Activated CD4-positive, alpha-beta T cell treated with anti-CD3 and anti-CD28 coated beads, Interleukin-2, amount 10 ng/mL, durations not matched to agents 24 days and 14 days (primary cell): ENCODE data around the gene LY6G6C. TPM values are rescaled to one million over a fixed set of nuclear protein-coding genes. Genes with fewer than 3 reads are reported as not detected.
"Not testable (repeated sequence)": the region's sequence is repeated elsewhere in the genome, so short reads cannot be mapped to it uniquely, and the experiment has no call there.

ENCODE experiments used
- DNase-seq: peaks from one replicate; pipeline ENCODE4 v3.0.0; 2022
- H3K27ac Mint-ChIP-seq: one replicate; pipeline ENCODE4 v1.8.0; 2022; ENCODE audit warnings: mild to moderate bottlenecking, mixed read lengths
- H3K27me3 Mint-ChIP-seq: one replicate; pipeline ENCODE4 v1.8.0; 2022; ENCODE audit warnings: mixed read lengths
- H3K36me3 Mint-ChIP-seq: one replicate; pipeline ENCODE4 v1.8.0; 2022; ENCODE audit warnings: low read depth, mild to moderate bottlenecking, mixed read lengths
- H3K4me1 Mint-ChIP-seq: one replicate; pipeline ENCODE4 v1.8.0; 2021; ENCODE audit warnings: mixed read lengths
- H3K4me3 Mint-ChIP-seq: one replicate; pipeline ENCODE4 v1.8.0; 2022; ENCODE audit warnings: mild to moderate bottlenecking, moderate library complexity, mixed read lengths
- H3K9me3 Mint-ChIP-seq: one replicate; pipeline ENCODE4 v1.8.0; 2021; ENCODE audit warnings: mixed read lengths
- intact Hi-C: fragments of 100-400 bp; cut with micrococcal nuclease; formaldehyde crosslinking; loops from one replicate; pipeline ENCODE4 v1.15.1; 2023
- total RNA-seq: library from RNA; stranded (reverse); gene quantifications from 2 replicates; pipeline ENCODE4 v1.2.3, GENCODE V29; 2022

LY6G6C gene
- total RNA-seq, 1 donor from 2014 or later: not detected

DNA sequence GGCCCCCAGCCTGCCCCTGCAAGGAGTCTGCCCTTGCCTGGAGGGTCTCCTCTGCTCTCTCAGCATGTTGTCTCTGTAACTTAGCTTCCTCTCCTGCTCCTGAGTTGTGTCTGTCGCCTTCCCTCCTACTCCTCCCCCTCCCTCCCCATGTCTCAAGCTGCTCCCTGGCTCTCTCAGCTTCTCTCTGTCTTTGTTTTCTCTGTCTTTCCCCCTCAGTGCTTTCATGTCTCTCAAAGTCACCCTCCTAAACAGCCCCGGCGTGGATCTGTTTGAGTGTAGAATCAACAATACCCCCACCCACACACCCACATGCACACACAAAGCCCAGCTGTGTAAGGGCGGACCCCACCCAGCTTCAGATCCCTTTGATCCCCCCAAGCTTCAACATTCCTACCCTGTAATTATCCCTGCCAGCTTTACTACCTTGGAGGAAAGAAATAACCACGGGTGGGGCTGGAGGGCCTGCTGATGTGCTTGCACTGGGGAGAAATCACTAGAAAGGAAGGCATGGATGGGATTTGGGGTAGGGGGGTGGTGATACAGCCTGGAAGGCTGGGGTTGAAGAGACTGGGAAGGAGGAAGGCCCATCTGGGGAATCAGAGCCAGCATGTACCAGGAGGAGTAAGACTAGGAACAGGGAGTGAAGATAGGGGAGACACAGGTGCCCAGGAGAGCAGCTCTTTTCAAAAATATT lies 7.4 kb downstream of the LY6G6C start:
- peaks cover 14% of the 10 kb centered on the region for H3K4me1 Mint-ChIP-seq
- H3K27ac Mint-ChIP-seq: no peak overlapping the region
- no peaks in the 10 kb centered on the region for H3K9me3 Mint-ChIP-seq
- no peak for DNase-seq
- H3K36me3 Mint-ChIP-seq: no peaks in the 10 kb centered on the region
- no peak overlapping the region for H3K4me3 Mint-ChIP-seq
- H3K27me3 Mint-ChIP-seq: peaks cover 11% of the 10 kb centered on the region
- intact Hi-C loops: no loop called here

DNA sequence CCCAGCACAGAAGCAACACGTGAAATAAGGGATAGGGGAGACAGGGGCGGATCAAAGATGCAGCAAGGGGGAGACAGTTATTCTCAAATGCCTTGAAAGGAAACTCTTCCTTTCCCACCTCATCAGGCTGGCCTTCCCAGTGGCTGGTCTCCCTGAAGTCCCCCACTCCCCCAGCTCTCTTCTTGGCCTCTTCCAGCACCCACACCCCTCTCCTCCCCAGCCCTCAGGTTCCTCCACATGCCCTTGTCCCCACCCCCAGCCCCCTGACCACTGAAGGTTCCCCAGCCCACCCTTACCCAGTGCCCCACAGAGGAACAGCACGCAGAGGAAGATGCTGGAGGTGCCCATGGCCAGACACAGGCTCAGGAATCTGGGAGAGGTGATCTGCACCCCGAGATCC lies 8.1 kb downstream of the LY6G6C start:
- DNase-seq: no peak
- peaks cover 11% of the 10 kb centered on the region for H3K27me3 Mint-ChIP-seq
- no peaks in the 10 kb centered on the region for H3K36me3 Mint-ChIP-seq
- H3K4me1 Mint-ChIP-seq: peaks cover 14% of the 10 kb centered on the region
- no peak overlapping the region for H3K4me3 Mint-ChIP-seq
- no peak overlapping the region for H3K27ac Mint-ChIP-seq
- H3K9me3 Mint-ChIP-seq: no peaks in the 10 kb centered on the region
- intact Hi-C loops: no loop called here

DNA sequence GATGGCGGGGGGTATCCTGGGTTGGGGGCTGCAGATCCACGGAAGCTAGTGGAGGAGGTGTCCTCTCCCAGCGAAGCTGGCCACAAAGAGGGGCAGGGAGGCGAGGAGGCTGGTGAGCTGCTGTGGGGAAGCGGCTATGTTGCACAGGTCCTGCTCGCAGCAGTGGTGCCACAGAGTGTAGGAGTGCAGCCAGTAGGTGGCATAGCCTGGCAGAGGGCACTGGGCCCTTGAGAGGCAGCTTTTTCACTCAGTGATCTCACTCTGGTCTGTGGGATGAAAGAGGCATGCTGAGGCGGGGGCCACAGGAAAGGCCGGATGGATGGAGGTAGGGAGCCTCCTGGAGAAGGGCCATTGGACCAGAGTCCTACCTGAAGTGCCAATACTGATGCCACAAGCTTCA lies 9.2 kb downstream of the LY6G6C start:
- peaks cover 11% of the 10 kb centered on the region for H3K27me3 Mint-ChIP-seq
- H3K4me3 Mint-ChIP-seq: no peak overlapping the region
- H3K27ac Mint-ChIP-seq: no peak overlapping the region
- no peaks in the 10 kb centered on the region for H3K36me3 Mint-ChIP-seq
- intact Hi-C loops: no loop called here
- H3K9me3 Mint-ChIP-seq: no peaks in the 10 kb centered on the region
- DNase-seq: no peak
- H3K4me1 Mint-ChIP-seq: peaks cover 14% of the 10 kb centered on the region

DNA sequence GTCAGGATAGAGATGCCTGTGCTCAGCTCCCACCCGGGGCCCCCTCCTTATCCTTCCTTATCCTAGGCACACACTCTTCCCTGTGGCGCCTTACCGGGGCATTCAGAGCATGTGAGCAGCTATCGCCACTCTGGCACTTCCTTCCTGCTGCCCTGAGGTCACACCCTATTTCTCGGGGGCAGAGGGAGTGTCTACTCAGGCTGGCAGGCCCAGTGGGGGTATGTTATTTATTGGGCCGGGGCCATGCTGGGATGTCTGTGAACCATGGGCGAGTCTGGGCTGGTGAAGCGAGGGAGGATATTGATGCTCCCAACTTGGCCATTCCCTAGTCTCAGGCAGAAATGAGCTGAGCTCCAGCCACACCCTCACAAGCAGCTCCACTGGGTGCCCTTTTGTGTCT lies 10.3 kb downstream of the LY6G6C start:
- intact Hi-C loops: no loop called here
- no peaks in the 10 kb centered on the region for H3K36me3 Mint-ChIP-seq

DNA sequence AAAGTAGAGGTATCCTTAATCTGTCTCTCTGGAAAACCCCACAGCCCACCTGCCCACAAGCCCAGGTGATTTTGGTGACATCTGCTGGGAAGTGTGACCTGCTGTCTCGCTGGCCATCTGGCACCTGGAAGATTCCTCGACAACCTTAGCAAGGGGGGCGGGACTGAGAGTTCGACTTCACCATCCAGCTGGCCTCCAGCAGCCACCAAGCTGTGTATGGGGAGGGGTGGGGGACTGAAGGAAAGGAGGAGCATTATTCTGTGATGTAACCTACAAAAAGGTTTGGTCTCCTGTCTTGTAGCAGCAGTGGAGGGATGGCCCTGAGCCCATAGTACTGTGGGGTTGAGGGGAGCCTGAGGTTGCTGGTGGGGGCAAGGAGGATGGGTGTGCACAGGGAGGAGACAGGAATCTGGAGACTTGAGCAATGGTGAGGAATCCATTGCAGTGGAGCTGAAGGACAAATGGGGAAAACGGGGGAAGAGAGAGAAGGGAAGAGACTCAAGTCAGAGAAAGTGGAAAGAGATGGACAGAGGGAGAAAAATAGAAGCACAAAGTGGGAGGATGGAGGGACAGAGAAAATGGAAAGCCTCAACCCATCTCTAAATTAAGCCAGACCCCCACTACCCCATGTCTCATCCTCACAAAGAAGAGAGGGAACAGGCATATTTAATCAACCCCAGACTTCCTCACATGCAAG lies 10.9 kb downstream of the LY6G6C start:
- H3K9me3 Mint-ChIP-seq: no peaks in the 10 kb centered on the region
- intact Hi-C loops: no loop called here
- no peak overlapping the region for H3K4me3 Mint-ChIP-seq
- peaks cover 14% of the 10 kb centered on the region for H3K4me1 Mint-ChIP-seq
- no peak for DNase-seq
- no peak overlapping the region for H3K27ac Mint-ChIP-seq
- H3K36me3 Mint-ChIP-seq: no peaks in the 10 kb centered on the region
- peaks cover 11% of the 10 kb centered on the region for H3K27me3 Mint-ChIP-seq

More for the DNA sequence above, 10.3 kb downstream of the LY6G6C start:
- H3K27ac Mint-ChIP-seq: no peak overlapping the region
- H3K27me3 Mint-ChIP-seq: peaks cover 11% of the 10 kb centered on the region
- H3K4me3 Mint-ChIP-seq: no peak overlapping the region
- no peak for DNase-seq
- H3K4me1 Mint-ChIP-seq: peaks cover 14% of the 10 kb centered on the region
- no peaks in the 10 kb centered on the region for H3K9me3 Mint-ChIP-seq

DNA sequence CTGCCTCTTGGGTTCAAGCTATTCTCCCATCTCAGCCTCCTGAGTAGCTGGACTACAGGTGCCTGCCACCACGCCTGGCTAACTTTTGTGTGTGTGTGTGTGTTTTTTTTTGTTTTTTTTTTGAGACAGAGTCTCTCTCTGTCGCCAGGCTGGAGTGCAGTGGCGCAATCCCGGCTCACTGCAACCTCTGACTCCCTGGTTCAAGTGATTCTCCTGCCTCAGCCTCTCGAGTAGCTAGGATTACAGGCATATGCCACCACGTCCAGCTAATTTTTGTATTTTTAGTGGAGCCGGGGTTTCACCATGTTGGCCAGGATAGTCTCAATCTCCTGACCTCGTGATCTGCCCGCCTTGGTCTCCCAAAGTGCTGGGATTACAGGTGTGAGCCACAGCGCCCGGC lies 12.4 kb downstream of the LY6G6C start:
- H3K36me3 Mint-ChIP-seq, H3K9me3 Mint-ChIP-seq, intact Hi-C loops: not testable (repeated sequence)

DNA sequence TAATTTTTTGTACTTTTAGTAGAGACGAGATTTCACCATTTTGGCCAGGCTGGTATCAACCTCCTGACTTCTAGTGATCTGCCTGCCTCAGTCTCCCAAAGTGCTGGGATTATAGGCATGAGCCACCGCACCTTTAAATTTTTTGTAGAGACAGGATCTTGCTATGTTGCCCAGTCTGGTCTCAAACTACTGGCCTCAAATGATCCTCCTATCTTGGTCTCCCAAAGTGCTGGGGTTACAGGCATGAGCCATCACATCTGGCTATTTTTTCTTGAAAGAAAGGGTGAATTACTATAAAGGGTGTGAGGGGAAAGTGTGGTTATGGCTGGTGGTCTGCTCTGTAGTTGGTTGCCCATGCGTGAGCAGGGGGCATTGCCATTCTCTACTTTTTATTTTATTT lies 13.3 kb downstream of the LY6G6C start:
- no peaks in the 10 kb centered on the region for H3K36me3 Mint-ChIP-seq
- H3K9me3 Mint-ChIP-seq: no peaks in the 10 kb centered on the region
- H3K4me3 Mint-ChIP-seq: no peak overlapping the region
- H3K4me1 Mint-ChIP-seq: peaks cover 20% of the 10 kb centered on the region
- H3K27ac Mint-ChIP-seq: no peak overlapping the region
- intact Hi-C loops: no loop called here
- H3K27me3 Mint-ChIP-seq: peaks cover 10% of the 10 kb centered on the region
- DNase-seq: no peak

More for the DNA sequence above, 12.4 kb downstream of the LY6G6C start:
- peaks cover 11% of the 10 kb centered on the region for H3K27me3 Mint-ChIP-seq
- peaks cover 14% of the 10 kb centered on the region for H3K4me1 Mint-ChIP-seq
- not testable (repeated sequence) for H3K4me3 Mint-ChIP-seq, DNase-seq, H3K27ac Mint-ChIP-seq

DNA sequence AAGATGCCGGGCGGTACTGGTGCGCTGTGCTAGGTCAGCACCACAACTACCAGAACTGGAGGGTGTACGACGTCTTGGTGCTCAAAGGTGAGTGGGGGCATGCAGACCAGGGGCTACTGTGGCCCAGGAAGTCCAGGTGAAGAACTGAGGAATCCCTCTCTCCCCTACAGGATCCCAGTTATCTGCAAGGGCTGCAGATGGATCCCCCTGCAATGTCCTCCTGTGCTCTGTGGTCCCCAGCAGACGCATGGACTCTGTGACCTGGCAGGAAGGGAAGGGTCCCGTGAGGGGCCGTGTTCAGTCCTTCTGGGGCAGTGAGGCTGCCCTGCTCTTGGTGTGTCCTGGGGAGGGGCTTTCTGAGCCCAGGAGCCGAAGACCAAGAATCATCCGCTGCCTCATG lies 13.8 kb downstream of the LY6G6C start:
- no peak overlapping the region for H3K4me3 Mint-ChIP-seq
- peaks cover 7% of the 10 kb centered on the region for H3K27me3 Mint-ChIP-seq
- peaks cover under 1% of the 10 kb centered on the region for H3K36me3 Mint-ChIP-seq
- no peaks in the 10 kb centered on the region for H3K9me3 Mint-ChIP-seq
- H3K27ac Mint-ChIP-seq: no peak overlapping the region
- DNase-seq: no peak
- intact Hi-C loops: no loop called here
- H3K4me1 Mint-ChIP-seq: peaks cover 21% of the 10 kb centered on the region

DNA sequence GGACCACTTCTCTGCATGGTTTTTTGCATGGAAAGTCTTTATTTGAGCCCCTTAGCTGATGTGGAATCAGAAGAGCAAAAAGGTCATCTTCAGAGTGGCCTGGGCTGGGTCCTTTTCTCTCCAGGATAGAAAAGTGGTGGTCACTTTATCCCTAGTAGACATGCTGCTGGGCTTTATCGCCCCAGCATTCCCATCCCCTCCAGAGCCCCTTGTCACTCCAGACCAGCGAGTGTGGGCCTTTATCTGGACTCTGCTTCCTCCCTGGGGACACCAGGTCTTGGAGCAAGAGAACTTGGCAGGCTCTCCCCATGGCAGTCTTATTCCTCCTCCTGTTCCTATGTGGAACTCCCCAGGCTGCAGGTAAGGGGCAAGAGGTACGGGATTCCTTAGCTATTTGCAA lies 14.9 kb downstream of the LY6G6C start, which contains the start of gene LY6G6F:
LY6G6F (plus strand) TSS at position 268 of the 400 bp plus-strand sequence; CDS start at position 309, 41 bp downstream.
- intact Hi-C loops: no loop called here
- peaks cover 5% of the 10 kb centered on the region for H3K36me3 Mint-ChIP-seq
- no peaks in the 10 kb centered on the region for H3K27me3 Mint-ChIP-seq
- H3K4me3 Mint-ChIP-seq: no peak within 1 kb of the TSS
- H3K4me1 Mint-ChIP-seq: peaks cover 22% of the 10 kb centered on the region
- no peak within 1 kb of the TSS for H3K27ac Mint-ChIP-seq
- no peaks in the 10 kb centered on the region for H3K9me3 Mint-ChIP-seq
- peak; percentile 56 for DNase-seq

DNA sequence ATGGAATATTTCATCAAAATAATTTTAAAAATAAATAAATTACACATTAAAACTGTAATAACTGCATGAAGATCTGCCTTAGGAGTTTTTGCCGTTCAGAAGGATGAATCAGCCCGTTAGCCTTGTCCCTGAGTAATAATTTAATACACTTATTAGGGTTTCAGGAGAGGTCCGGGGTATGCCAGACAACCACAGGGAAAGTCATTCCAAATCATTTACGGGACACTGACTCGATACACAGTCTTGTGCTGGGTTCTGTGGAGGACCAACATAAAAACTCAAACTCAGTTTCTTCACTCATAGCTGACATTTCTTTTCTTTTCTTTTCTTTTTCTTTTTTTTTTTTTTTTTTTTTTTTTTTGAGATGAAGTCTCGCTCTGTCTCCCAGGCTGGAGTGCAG lies 15.6 kb downstream of the LY6G6C start:
- DNase-seq: no peak
- Mint-ChIP-seq H3K27ac (no peak overlapping the region), H3K9me3 (no peaks in the 10 kb centered on the region), H3K27me3 (no peaks in the 10 kb centered on the region), H3K4me3 (no peak overlapping the region), H3K36me3 (peaks cover 5% of the 10 kb centered on the region), H3K4me1 (peaks cover 23% of the 10 kb centered on the region)
- intact Hi-C loops: no loop called here

DNA sequence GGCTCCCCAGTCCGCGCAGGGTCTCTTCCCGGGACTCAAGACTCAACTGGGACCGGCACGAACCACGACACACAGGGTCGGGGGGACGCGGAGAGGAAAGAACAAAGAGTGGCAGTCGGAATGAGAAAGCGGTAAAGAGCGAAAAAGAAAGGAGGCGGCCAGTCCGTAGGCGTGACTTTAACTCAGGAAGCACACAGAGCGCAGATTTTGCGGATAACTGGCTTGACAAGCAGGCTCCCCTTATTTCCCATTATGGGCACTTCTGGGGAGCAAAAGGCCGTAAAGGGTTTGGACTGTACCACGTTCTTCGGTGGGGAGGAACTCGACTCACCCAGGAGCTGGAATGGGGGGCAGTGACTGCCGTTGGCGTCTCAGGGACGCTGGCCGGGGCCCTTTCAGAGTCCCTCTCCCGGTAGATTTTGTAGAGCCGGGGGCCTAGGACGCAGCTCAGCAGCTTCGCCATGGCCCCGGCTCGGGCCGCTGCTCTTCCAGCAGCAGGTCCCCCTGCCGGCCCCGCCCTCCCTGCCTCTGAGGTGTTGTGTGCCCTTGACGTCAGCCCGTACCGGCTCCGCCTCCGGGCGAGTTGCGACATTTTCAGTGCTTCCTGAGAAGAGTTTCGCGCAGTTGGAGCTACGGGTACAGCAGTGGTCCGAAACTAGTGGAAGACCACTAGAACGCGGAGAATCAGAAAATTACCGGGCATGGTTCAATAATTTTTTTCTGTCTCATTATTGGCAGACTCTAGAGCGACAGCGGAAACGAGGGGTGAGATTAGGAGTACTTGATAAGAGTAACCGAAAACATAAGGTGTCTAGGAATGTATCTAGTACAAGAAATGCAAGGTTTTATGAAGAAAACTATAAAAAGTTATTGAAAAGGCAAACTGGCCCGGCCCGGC lies 18.5 kb downstream of the LY6G6C start, which contains the start of gene ABHD16A:
ABHD16A (minus strand) TSS at position 506 of the 898 bp plus-strand sequence; CDS start at position 463, 43 bp downstream.
- H3K9me3 Mint-ChIP-seq: no peaks in the 10 kb centered on the region
- intact Hi-C loops: loop anchor here (1.0 to 2.0 kb wide), 5 partner anchors 22 to 160 kb away; partner anchors contain the start of genes CLIC1 and LY6G5C

DNA sequence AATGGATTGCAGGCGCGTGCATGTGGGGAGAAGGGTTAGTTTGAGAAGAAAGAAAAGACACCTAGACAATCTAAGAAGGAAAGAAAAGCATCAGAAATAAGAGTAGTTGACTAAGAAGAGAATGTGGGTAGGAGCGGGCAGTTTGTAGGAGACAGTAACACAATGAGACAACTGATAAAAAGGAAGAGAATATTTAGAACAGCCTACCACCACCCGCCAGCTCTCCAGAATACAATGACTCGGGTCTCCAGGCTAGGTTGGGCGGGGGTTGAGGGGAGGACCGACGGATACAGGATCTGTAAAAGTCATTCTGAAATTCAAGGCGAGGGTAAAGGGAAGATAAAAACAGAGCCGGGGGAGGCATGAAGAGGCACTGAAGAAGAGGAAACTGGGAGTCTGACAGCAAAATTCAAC lies 19.1 kb downstream of the LY6G6C start:
- Mint-ChIP-seq H3K4me3 (peak overlapping the region; percentile 98), H3K36me3 (peaks cover 14% of the 10 kb centered on the region), H3K9me3 (no peaks in the 10 kb centered on the region), H3K27ac (peak overlapping the region; percentile 99), H3K4me1 (peaks cover 28% of the 10 kb centered on the region), H3K27me3 (no peaks in the 10 kb centered on the region)
- DNase-seq: no peak
- intact Hi-C loops: loop anchor here (2.0 kb wide), 2 partner anchors 22 to 24 kb away; partner anchors contain the start of gene LY6G5C

More for the DNA sequence above, 18.5 kb downstream of the LY6G6C start, which contains the start of gene ABHD16A:
- Mint-ChIP-seq H3K36me3 (peaks cover 10% of the 10 kb centered on the region), H3K4me1 (peaks cover 23% of the 10 kb centered on the region), H3K27me3 (no peaks in the 10 kb centered on the region), H3K4me3 (peak within 1 kb of the TSS; percentile 98), H3K27ac (peak within 1 kb of the TSS; percentile 99)
- peak; percentile 99 for DNase-seq

DNA sequence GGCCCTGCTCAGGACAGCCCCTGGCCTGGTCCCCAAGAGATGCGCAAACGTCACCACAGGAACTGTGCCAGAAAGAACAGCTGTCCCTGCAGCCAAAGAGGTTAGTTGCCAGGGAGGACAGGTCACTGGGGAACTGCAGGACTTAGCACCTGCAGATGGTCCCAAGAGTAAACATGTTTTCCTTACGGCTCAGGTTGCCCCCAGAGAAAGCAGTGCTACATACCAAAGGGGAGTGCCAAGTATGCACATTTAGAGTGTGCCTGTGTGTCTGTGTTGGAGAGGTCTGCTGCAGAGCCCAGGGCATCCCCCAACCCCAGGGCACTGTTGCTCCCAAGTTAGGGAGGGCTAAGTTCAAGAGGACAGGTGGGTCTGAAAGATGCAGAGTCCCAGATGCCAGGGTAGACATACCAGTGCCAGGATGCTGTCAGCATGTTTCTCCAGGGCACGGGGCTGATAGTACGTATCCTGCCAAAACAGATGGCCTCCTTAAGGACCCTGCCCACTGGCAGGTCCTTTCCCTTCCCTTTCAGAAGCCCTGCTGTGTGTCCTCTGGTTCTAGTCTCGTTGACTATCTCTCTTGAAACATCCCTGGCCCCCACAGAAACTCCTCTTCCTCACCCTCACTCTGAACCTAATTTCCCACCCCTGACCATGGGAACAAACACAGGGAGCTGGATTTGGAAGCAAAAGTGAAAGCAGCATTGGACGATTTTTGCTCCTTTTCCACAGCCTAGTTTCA lies 19.7 kb downstream of the LY6G6C start:
- Mint-ChIP-seq H3K4me1 (peaks cover 30% of the 10 kb centered on the region), H3K27ac (peak overlapping the region; percentile 99), H3K27me3 (no peaks in the 10 kb centered on the region), H3K9me3 (no peaks in the 10 kb centered on the region), H3K36me3 (peaks cover 17% of the 10 kb centered on the region), H3K4me3 (peak overlapping the region; percentile 98)
- intact Hi-C loops: loop anchor here (2.0 kb wide), 2 partner anchors 21 to 25 kb away; partner anchors contain the start of gene LY6G5C
- no peak for DNase-seq
